K562 treated with DMSO at 1 percent for 12 hours (cell line): Measurements from ENCODE around the gene SANBR. TPM values are rescaled to one million over a fixed set of nuclear protein-coding genes. Genes with fewer than 3 reads are reported as not detected.

Source experiments
- total RNA-seq: library from RNA; unstranded; fragments of 300-600 nt; gene quantifications from 2 replicates; pipeline ENCODE4 v1.2.3, GENCODE V29; 2022; ENCODE audit not compliant: insufficient read depth

The SANBR gene
- total RNA-seq, result 3.0 and 5.8 TPM in 2 replicates

DNA sequence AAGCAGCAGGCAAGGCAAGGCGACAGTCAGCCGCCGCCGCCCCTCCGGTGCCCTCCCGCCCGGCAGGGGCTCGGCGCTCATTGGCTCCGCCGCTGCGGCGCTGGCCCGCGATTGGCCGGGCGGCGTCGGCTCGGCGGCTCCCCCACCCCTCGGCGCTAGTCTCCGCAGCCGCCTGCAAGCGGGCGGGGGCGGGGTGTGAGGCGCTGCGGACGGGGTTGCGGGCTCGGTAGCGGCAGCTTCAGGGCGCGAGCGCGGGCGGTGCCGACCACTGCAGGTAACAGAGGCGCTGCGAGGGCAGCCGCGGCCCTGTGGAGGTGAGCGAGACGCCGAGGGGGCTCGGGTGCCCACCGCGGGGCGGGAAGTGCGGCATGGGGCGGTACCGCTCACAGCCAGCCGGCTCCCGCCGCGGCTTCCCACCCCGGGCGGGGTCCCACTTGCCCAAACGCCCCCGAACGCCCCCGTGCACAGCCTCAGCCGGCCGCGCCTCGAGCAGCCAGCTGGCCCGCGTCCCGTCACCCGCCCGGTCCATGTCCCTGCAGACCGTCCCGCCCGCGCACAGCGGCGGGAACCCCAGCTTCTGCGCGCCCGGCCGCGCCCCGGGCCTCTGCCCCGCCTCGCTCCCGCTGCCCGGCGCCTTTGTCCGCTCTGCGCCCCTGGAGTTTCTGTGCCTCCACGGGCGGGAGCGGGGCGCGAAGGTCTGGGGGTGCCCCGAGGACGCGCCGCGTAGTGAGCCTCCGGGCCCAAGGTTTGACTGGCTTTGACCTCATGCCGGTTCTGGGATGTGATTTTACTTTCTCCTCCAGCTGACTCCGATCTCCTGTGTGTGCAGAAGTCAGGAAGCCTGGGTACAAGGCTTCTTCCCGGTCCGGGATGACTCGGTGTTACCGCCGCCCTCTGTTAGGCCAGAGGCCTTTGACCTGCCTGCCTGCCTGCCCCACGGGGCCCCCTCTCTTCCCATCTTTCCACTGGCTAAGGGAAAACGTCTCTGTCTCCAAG lies at the start of gene SANBR:
Gene SANBR, plus strand, starts transcription at position 158 of the 996 bp plus-strand sequence. CDS start 4,480 bp downstream, outside the sequence.

DNA sequence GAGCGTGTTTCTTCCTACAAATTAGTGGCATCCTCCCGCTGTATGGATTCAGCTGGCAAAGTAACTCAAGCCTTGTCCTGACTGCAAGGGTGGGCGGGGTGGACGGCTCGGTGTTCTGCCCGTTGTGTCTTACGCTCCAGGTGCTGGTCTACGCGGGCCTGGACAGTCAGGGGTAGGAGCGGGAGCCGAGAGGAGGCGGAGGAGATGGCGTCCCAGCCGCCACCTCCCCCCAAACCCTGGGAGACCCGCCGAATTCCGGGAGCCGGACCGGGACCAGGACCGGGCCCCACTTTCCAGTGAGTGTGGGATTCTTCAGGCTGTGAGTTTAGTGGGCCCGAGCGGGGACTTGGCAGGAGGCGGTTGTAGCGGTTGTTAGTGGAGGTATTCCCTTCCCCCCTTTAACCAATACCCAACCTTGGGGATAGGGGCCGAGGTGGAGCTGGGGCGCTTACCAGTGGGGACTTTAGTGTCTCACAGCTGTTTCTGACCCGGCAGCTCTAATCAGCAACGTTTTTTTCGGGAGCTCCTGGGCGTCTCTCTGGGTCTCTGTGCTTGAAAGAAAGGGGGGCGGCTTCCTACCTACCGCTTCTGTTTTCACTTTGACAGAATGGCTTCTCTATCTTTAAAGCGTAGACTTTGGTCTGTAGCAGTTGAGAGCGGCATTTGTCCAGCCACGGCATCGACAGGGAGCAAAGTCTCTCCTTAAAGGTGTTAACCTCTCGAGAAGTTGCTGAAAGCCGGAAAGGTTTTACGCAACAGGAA lies 47.9 kb upstream of the SANBR start, which contains the start of the genes PEX13 and PUS10:
Gene PEX13, plus strand, starts transcription at position 165 of the 762 bp plus-strand sequence. Its CDS starts 40 bp downstream, at position 205.
Gene PUS10, minus strand, starts transcription at position 700 of the 762 bp plus-strand sequence. CDS start 6,365 bp downstream, outside the sequence.

Other genes starting within 250 kb of the SANBR start
- 0.31 and 5.2 TPM in 2 replicates for gene REL, start 184.3 kb upstream of the SANBR start, total RNA-seq
- gene PEX13, start 48.2 kb upstream of the SANBR start, total RNA-seq, result 4.8 and 11.7 TPM in 2 replicates
- gene PUS10, start 47.6 kb upstream of the SANBR start, total RNA-seq, result 3.7 and 7.7 TPM in 2 replicates
- gene C2orf74, start 96.3 kb downstream of the SANBR start, total RNA-seq, result not detected in 2 replicates